ENCODE data around the gene ICE1.
"Not testable (repeated sequence)": the region's sequence is repeated elsewhere in the genome, so short reads cannot be mapped to it uniquely, and the experiment has no call there.

Gene ICE1

DNA sequence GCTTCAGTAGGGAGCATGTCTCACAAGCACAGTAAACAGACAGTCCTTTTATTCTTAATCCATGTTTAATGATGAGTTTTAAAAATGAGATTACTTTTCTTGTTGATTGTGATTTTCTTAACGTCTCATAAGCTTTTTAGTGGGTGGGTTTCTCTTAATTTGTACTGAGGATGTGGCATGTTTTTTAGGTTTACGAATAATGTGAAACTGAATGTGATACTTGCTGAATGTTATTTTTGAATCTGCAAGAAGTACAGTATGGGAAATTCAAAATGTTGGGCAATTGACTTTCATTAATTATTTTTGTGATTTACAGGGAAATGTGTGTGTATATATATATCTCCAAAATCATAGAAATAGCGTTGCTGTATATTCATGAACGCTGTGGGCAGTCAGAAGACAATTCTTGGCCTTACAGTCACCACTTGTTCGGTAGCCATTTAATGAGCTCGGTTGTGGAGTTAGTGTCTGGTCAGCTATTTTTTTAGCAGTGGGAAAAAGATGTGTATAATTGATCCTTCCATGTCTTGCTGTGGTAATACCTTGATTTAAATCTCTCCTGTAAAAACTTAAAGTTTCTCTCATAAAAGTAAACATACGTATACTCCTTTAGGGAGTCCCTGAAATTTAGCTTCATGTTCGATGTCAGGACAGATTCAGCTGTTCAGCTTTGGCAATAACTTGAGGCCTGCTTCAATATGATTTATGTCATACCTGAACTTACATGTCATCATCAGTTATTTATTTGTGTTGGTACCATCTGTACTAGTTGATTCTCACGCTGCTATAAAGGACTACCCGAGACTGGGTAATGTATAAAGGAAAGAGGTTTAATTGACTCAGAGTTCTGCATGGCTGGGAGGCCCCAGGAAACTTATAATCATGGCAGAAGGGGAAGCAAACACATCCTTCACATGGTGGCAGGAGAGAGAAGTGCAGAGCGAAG is 15.0 kb downstream of the ICE1 start:
- DNase-seq (ENCODE audit: low spot score), result no peak

DNA sequence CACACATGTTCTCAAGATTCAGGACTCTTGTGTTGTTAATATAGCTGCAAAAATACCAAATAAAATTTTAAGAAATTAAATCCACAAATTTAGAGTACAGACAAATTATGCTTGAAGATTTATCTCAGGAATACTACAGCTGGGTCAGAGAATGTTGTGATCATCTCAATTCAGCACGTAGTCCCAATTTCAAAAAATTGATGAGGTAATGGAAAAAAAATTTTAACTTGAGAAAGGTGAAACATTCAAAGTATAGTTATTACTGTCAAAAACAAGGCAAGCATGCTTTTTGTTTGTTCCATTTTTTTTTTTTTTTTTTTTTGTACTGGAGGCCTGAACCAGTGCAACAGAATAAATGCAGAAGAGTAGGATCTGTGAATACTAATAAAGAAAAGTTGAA is 29.4 kb downstream of the ICE1 start:
- no peak for DNase-seq (ENCODE audit: low spot score)

DNA sequence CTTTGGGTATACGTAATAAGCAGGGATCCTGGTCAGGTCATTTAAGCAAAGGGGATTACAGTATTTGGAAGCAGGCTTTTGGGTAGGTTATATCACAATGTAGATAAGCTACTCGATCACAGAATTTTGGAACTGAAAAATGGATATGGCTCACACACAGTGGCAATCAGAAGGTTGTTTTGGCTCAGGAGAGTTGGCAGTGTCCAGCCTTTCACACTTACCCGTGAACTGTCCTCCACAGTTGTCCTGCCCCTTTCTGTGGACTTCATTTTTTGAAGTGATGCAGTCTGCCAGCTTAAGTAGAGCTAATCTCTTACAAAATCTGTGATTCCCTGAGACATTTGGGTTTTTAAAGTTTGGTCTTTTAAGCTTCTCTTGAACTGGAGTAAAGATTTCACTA is 30.7 kb downstream of the ICE1 start:
- no peak for DNase-seq (ENCODE audit: low spot score)

DNA sequence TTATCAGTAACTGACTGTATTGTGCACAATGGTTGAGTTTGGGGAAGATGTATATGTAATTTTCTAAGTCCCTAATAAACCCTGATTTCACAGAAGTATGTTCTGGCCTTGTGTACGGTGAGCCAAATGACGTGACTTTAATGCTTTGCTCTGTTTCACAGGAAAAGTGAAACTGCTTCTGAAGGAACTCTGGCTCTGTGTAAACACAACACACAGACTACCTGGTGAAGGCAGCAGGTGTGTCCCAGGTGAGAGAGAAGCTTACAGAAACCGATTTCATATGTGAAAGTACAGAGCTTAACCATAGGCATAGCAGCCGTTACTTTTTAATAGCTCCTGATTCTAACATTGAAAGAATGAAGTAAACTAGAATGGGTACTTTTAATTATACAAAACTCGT is 31.9 kb downstream of the ICE1 start:
- no peak for DNase-seq (ENCODE audit: low spot score)

DNA sequence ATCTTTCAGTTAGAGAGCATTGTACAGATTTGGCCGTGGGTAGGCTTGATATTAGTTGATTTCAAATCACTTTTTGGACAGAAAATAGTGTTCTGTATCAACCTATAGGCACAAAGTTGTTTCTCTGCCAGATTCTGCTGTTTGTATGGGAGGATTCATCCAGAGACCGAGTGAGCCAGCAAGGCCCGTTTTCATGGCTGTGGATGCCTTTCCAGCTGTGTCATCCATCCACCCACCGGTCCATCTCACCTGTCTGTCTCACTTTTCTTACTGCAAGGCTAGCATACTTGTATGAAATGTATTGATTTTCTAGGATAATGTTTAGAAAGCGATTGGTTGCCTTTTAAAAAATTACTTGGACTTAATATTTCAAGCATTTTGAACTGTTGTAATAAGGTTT is 34.4 kb downstream of the ICE1 start:
- no peak for DNase-seq (ENCODE audit: low spot score)

DNA sequence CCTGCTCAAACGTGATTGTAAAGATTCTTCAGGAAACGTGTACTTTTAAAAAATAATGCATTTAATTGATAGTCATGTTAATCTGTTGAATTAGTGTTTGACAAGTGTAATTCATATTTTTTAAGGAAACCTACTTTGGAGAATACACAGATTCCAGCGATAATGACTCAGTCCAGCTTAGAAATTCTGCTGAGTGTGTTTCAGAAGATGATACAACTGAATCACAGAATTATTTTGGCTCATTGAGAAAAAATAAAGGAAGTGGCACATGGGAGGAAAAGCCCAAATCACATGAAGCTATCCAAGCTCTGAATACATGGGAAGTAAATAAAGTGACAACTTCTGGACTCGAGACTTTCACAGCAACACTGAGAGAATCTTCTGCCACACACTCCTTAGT is 37.8 kb downstream of the ICE1 start:
- no peak for DNase-seq (ENCODE audit: low spot score)

DNA sequence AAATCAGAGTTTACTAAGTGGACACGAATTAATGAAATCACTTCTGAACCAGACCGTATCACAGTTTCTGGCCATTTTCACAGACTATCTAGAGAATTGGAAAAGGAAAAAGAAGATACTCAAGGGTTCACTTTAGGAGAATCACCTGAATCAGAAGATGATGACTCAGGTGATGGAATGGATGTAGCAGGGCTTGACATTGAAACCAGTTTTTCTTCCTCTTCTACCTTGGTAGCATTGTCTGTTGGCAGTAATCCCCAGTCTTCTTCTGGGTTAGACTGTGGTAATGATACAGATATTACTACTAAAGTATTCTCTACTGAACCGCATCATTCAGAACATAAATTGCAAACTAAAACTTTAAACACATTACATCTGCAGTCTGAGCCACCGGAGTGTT is 38.5 kb downstream of the ICE1 start:
- DNase-seq (ENCODE audit: low spot score), result no peak

DNA sequence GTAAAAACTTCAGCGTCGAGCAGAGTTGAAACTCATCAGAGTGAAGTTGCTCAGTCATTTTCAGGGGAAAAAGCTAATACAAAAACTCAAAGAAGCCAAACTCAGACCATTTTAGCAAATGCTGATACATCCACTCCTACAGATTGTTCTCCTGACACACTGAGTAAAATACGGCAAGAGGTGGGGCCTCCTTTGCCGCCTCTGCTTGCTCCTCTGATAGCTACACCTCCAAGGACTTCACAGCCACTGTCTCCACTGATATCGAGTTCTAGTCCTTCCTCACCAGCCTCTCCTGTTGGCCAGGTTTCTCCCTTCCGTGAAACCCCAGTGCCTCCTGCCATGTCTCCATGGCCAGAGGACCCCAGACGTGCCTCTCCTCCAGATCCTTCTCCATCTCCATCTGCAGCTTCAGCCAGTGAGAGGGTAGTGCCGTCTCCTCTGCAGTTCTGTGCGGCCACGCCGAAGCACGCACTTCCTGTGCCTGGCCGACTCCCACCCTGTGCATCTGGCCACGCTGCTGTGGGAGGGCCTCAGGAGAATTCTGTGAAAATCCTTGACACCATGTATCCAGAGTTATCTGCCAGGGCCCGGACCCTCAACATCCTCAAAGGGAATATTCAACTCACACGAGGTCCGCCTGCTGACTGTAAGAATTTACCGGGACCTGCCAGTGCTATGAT is 41.7 kb downstream of the ICE1 start:
- no peak for DNase-seq (ENCODE audit: low spot score)

DNA sequence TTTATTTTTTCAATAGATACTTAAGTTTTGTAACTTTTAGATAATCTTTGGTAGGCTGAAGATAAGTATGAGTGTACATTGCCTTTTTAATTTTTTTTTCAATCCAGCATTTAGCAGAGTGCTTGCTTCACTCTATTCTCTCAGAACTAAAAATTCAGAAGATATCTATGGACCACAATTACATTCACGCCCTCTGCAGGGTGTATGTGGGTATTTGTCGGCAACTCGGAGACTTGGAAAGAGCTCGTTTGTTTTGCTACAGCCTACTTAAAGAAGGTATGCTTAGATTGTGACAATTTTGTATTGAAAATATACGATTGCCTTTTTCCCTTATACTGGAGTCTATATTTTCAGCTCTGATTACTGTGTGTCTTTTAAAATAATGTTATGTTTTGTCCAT is 43.8 kb downstream of the ICE1 start:
- DNase-seq (ENCODE audit: low spot score), result no peak

DNA sequence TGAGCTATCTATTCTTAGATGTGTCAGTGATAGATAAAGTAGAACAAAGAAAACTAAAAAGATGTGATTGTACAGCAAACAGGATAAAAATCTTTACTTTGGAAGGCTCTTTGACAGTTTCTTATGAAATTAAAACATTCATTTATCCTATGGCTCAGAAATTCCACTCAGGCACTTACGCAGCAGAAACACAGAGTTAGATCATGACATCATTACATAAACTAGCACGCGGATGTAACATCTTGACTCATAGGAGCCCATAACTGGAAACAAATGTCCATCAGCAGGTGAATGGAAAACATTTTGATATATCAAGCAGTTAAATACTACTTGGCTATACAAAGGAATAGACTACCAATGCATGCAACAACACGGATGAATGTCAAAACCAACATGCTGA is 45.3 kb downstream of the ICE1 start:
- DNase-seq (ENCODE audit: low spot score), result no peak

DNA sequence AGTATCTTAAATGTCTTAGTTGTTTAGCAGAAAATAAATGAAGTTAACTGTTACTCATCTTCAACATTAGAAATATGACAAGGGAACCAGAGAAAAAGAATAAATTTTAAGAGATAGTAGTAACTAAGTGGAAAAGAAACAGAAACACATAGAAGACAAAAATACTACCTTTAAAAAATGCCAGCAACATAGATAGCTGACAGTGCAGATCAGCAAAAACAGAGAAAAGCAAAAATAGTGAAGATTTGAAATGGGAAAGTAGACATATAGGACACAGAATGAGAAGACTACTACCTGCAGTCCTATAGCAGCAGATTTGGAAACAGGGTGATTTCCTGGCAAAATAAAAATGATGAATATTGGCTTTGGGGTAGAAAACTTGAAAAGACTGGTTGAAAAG is 48.5 kb downstream of the ICE1 start:
- DNase-seq (ENCODE audit: low spot score), result no peak

DNA sequence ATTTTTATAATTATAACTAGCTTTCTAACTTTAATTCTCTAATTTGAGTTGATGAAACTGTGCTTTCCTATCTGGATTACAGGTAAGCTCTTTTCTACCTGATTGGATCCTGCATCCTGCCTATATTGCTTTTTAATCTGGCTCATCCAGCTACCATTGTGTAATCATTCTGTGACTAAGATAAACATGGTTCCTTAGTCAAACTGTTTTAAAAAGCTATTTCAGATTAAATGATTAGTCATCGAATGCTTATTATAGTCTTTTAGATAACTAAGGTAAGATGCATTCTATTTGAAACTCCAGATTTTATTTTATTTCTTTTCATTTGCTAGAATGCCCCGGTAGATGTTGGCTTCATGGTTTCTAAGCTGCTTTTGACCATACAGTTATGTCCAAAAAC is 50.7 kb downstream of the ICE1 start:
- no peak for DNase-seq (ENCODE audit: low spot score)

DNA sequence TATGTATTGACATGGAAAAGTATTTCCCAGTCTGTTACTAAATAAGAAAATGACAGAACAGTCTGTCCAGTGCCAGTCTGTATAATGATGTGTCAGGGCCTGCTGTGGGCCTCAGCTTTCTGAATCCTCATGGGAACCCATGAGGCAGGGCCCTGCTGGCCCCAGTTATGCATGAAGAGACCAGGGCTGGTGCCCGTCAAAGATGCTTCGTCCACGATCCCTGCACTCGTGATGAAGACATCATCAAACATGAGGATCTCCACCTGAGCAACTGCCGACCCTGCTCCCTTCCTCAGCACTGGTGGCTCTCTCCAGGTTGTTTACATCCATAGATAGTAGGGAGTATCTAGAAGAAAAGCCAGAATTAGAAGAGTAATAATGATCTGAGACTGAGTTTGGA is 52.5 kb downstream of the ICE1 start:
- DNase-seq (ENCODE audit: low spot score), result no peak

DNA sequence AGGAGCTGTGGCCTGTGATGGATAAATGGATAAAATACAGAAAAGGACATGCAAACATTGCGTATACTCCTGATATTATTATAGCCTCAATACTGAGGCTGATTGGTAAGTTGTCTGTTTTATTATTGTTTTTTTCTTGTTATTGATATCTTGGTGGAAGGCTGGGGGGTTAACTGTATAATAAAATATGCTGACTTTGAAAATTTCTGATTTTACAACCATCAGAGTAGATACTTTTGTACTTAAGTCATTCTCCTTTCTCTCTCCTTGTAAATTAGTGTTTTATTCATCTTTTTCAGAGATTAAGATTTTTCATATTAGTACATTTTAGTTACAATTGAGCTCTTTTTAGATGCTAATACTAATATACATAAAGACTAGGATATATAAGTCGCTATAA is 53.5 kb downstream of the ICE1 start:
- no peak for DNase-seq (ENCODE audit: low spot score)

DNA sequence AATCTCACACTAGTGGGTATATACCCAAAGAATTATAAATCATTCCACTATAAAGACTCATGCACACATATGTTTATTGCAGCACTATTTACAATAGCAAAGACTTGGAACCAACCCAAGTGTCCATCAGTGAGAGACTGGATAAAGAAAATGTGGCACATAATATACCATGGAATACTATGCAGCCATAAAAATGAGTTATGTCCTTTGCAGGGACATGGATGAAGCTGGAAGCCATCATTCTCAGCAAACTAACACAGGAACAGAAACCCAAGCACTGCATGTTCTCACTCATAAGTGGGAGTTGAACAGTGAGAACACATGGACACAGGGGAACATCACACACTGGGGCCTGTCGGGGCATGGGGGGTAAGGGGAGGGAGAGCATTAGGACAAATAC is 57.1 kb downstream of the ICE1 start:
- not testable (repeated sequence) for DNase-seq (ENCODE audit: low spot score)

DNA sequence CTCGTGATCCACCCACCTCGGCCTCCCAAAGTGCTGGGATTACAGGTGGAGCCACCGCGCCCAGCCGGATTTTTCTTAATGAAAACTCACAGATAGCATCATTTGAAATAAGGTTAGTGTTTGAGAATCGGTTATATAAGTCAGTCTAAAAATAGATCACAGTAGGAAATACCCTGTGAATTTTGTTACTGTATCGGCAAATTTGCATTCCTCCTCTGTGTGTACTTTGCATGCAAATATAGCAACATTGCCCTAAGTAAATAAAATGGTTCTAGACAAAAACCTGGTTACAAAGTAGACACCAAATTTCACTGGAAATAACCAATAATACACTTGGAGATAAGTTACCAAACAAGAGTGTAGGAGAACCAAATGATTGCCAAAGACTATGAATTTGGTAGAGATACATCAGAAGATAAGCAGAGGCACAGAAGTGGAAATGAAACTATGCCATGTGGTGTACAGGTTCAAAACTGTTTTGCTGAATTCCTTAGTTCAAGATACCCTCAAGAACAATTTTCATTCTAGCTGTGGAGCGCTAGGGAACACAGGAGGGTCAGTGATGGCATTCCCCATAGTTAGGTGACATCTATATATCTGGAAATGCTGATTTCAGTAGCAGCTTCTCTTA is 58.1 kb downstream of the ICE1 start:
- no peak for DNase-seq (ENCODE audit: low spot score)

DNA sequence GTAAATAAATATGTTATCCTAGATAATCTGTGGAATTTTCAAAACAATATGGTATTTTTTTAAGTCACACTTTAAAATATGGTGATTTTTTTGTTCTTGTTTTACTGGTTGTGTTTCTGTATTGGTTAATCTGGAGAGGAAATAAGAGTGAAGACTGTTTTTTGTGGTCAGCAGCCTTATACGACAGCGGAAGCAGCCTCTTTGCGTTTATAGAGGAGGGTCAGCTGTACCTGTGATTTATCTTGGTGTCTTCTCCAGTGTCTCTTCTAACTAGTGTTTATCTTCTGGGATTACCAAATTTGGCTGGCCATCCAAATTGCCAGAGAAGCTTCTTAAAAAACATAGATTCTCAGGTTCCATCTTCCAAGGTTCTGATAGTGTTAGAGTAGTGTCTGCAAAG is 58.7 kb downstream of the ICE1 start:
- DNase-seq (ENCODE audit: low spot score), result peak; percentile 19

DNA sequence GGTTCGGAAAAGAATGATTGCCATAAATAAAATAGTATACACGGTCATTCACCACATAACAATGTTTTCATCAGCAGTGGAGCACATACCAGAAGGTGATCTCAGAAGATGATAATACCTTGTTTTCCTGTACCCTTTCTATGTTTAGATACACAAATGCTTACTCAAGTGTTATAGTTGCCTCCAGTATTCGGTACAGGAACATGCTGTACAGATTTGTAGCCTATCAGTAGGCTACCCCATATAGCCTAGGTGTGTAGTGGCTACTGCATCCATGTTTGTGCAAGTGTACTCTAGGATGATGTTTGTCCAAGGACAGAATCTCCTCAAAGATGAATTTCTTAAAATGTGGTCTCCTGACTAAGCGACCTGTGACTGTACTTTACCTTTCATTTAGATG is 59.2 kb downstream of the ICE1 start:
- DNase-seq (ENCODE audit: low spot score), result no peak

DNA sequence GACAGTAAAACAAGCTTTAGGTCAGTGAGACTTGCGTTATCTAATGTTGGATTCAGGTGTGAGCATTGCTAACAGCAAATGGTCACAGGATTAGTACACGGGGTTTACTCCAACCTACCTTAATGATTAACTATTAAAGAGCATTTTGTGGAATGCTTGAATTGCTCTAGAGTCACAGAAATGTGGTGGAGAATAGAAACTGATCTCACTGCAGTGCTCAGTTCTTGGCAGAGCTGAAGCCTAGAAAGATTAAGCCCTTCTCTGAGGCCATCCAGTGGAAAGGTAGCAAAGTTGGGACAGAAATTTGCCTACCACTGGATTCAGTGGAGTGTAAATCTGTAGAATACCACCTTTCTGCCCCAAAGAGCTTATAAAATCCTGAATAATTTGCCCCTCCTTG is 60.9 kb downstream of the ICE1 start:
- no peak for DNase-seq (ENCODE audit: low spot score)

DNA sequence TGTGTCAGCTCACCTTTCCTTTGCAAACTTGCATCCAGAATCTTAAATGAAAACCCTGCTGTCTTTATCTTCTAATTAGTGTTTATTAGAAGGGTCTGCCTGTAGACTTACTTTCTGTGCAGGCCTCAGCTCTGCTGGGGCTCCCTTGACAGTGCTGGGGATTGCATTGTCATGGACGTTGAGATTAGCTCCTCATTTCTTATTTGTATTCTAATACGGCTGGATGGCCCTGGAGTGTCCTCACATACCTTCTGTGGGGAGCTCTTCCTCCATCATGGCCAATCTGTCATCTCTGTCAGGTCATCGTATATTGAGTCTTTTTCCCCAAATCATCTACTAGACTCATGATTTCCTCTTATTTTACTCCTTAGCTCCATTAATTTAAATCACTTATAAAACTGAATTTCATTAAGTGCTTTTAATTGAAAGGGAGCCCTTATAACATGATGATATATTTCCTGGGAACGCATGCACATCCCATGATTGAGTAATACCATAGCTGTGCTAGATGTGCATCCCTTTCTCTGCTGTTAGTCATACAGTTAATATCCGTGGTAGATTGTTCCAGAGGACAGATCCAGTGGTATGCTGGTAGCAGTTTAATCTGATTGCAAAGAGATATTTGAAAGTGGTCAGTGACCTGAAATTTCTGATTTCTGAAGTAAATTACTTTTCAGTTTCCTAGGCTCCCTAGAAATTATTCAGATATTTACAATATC is 61.6 kb downstream of the ICE1 start:
- no peak for DNase-seq (ENCODE audit: low spot score)

DNA sequence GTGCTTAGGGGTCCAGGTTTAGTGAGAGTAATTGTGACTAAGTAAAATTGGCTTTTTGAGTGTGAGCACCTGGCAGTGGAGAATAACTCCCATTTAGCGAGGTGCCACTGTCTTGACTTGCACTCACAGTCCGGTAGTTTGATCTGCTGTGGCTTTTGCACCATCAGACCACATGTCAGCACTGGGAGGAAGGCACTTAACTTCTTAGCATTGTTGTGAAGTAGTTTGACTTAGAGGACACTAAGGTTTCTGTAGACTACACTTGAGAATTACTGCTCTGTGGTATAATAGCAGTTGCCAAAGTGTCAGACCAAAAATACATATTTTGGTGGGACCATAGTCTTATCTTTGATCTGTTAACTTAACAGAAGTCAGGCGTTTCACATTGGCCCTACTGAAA is 63.6 kb downstream of the ICE1 start:
- no peak for DNase-seq (ENCODE audit: low spot score)

DNA sequence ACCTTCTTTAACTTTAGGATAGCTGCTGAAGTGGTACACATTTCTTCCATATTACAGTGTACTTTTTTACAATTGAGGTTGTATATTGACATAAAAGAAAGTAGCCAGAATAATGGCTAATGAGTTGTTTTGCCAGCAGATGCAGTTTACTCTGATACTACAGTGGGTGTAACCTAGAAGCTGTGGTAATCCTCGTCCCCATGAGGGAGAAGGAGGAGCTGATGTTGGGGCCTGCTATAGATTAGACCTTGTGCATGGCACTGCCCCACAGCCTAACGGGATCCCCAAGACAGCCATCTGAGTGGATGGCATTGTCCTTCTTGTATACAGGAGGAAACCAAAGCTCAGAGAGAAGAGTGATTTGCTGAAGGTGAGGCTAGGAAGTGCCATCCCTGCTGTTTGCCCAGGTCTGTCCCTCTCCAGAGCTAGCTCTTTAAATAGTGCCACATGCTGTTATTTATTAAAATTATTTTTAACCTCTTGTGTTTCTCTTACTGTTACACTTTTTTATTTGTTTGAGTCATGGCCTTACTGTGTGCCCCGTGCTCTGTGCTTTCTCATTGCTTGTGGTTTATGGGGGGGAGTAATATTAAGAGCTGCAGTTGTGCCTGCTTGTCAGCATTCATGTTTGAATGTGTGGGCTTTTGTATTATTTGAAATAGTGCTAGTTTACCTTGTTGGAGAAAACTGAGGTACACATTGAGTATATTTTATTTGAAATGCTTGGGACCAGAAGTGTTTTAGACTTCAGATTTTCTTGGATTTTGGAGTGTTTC is 65.3 kb downstream of the ICE1 start:
- DNase-seq (ENCODE audit: low spot score), result no peak

Data from activated CD4-positive, alpha-beta T cell treated with anti-CD3 and anti-CD28 coated beads, Interleukin-2, Interleukin-4, amounts not matched to agents 100 ng/mL and 50 ng/mL, durations not matched to agents 16 hours and 8 hours (primary cell).